ENCODE results near the gene BDP1.
"Not testable (repeated sequence)": the region's sequence is repeated elsewhere in the genome, so short reads cannot be mapped to it uniquely, and the experiment has no call there.

The BDP1 gene

DNA sequence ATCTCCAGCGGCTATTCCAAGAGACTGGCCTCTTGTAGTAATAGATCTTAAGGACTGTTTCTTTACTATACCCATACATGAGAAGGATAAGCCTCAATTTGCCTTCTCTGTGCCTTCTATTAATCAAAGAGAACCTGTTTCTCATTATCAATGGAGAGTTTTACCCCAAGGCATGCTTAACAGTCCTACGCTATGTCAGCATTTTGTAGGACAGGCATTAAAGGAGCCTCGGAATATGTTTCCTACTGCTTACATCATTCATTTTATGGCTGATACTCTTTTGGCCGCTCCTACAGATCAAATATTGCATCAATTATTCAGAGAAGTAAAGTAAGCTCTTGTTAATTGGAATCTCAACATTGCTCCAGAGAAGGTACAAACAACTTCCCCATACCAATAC lies 120.1 kb downstream of the BDP1 start:
- not testable (repeated sequence) for DNase-seq

DNA sequence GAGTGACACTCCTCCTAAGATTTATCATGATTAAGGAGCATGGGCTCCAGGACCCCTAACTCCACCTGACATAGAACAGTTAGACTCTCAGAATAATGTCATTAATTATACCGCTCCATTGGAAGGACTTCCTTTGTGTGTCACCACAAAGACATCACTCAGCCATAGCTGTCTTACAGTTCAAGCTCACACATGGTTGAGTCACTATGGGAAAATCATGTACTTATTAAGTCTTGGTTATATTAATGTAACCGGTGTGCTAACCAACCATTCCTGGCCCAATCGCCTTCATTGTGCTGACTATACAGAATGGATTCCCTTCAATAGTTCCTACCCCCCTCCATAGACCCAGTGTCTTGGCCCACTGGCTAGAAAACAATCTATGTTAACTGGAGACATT lies 120.8 kb downstream of the BDP1 start:
- no peak for DNase-seq

DNA sequence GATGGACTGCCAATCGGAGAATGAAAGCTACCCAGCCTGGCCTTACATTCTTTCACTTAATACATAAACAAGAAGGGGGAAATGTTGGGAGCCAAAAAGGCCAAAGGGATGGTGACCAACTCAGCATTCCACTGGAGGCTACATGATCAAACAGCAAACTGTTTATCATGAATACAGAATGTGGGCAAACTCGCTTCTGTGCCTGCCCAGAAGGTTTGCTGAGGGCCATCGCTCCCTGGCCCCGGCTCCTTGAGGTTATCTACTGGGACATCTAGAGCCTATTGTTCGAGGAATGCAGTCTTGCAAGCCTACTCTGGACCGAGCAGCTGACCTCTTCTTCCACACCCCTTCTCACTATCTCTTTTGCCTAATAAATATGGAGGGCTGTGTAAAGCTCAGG lies 122.4 kb downstream of the BDP1 start:
- DNase-seq: not testable (repeated sequence)

DNA sequence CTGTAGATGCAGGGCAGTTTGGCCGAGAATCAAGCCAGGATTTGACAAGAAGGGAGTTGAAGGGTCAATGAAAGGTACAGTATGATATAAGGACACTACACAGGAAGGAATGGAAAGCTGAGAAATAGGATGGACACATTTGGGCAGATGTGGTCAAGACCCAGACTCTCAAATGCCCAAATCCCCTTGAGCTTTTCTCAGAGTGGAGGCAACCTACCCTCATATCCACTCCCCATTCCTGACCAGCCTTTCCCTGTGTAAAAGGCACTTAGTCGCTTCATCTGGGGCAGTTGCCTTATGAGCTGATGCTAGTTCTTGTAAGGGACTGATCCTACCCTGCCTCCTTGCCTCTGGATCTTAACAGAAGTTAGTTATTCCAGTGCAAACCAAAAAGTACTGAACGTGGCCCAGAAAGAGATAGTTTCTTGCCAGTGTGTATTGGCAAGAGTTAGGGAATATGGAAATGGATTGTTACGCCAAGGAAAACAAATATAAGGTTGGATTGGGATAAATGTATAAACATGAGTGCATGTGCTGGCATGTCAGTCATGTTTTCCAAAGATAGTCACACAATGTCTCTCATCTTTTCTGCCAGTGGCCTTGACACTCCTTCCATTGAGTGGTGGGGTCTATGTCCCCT lies 127.6 kb downstream of the BDP1 start:
- DNase-seq: no peak

DNA sequence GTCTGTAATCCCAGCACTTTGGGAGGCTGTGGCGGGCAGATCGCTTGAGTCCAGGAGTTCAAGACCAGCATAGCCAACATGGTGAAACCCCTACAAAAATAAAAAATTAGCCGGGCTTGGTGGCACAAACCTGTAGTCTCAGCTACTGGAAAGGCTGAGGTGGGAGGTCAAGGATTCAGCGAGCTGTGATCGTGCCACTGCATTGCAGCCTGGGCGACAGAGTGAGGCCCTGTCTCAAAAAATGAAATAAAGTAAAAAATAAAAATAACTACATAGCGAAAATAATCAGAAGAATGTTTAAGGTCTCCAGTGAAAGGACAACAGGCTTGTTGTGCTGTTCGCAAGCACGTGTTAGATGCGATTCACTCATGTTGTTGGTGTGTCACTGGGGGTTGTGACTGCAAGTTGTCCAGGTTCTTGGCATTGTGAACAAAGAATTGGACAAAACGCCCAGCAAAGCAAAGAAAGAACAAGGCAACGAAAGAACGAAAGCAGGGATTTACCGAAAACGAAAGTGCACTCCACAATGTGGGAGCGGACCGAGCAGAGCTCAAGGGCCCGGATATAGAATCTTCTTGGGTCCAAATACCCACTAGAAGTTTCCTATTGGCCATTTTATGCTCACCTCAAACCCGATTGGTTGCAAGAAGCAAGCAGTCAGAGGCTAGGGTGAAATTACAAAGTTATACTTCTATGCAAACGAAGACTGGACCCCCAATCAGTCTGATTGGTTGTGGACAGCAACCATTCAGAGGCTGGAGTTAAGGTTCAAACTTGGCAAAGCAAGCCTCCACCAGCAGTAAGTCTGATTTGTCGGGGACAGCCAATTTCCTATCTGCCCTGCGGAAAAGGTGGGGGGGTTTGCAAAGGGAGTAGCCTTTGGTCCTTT lies 130.8 kb downstream of the BDP1 start:
- DNase-seq: no peak

DNA sequence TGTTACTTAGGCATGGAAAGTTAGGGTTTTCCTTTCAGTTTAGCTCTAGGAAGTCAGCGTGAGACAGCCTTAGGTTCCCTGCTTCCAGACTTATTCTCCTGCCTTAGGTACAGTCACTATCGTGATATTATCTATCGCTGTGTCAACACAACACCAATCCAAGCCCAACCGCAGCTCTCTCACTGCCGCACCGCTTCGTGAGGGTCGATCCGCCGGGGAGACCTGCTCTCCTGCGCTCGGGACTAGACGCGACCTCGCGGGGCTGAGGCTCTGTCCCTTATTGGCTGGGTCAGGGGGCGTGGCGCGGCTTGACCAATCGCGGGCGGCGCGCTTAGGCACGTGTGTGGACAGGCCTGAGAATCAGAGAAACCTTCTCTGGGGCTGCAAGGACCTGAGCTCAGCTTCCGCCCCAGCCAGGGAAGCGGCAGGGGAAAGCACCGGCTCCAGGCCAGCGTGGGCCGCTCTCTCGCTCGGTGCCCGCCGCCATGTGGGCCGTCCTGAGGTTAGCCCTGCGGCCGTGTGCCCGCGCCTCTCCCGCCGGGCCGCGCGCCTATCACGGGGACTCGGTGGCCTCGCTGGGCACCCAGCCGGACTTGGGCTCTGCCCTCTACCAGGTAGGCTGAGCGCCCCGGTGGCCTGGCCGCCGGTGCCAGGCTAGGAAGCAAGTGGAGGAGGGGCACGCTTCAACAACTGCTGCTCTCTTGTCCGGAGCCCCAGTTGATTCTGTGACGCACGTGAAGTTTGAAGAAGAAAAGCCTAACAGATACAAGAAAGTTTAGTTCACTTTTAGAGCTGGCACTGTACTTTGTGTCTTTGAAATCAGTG lies 131.7 kb downstream of the BDP1 start, which contains the start of gene MCCC2:
MCCC2 (plus strand) TSS at position 400 of the 825 bp plus-strand sequence; CDS start at position 486, 86 bp downstream.
- peak; percentile 83 to 94 for DNase-seq

DNA sequence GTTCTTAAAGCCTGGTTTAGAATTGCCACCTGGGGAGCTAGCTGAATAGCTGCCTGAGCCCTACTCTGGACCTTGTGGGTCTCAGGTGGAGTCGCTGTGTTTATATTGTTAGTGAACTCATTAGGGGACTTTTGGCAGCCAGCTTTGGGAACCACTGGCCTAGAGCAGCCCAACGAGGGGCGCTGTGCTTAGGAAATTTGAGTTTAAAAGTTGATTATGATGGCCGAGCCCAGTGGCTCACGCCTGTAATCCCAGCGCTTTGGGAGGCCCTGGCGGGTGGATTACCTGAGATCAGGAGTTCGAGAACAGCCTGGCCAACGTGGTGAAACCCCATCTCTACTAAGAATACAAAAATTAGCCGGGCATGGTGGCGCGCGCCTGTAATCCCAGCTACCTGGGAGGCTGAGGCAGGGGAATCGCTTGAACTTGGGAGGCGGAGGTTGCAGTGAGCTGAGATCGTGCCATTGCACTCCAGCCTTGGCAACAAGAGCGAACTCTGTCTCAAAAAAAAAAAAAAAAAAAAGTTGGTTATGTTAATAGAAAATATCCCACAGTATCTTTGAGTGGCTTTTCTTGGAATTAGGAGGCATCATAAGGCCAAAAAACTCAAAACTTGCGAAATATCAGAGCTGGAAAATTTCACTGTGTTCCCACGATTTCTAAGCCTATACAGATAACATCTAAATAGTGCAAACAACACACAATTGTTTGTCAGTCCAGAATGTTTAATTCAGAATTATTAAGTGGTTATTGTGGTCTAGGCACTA lies 132.5 kb downstream of the BDP1 start:
- DNase-seq: no peak

DNA sequence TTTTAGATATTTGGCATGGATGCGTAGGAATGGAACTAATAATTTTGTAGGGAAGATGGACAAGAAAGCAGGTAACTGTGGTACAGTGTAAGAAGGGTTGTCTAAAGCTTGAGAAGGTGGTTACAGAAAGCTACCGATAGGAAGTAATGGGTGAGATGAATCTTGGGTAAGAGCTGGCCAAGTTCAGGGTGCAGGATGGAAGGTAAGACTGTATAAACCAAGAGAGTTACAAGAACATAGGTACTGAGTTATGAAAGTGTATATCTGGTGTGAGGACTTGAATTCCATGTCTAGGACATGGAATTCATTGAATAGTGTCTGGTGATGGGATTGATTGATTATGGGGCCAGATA lies 133.1 kb downstream of the BDP1 start:
- DNase-seq: no peak

DNA sequence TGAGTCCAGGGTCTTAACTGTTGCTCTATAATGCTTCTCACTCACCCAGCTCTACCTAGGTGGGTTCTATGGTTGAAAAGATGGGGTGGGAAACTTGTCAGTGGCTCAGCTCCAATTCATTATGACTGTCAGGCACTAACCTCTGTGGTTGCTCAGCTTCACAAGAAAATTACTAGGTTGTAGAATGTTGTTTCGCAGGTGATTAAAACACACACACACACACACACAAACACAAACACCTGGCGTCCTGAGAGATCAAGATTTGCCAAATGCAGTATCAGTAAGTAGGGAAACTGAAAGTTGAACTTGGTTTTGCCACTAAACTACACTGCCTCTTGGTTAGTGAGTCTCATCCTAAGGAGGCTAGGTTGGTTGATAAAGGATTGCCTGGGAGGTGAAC lies 134.5 kb downstream of the BDP1 start:
- DNase-seq: no peak

DNA sequence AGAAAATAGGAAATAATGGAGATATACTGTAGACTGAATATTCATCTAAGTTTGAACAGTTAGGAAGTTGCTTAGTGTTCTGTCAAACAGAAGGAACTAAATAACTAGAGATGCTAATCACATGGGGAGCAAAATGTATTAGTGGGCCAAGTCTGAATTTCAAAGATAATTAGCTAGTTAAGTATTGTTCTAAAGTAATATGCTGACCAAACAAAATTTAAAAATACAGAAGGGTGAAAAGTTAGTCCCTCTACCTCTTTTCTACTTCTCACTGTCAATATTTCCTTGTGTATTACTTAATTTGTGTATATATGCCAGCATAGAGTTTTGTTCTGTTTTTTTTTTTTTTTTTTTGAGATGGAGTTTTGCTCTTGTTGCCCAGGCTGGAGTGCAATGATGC lies 135.6 kb downstream of the BDP1 start:
- no peak for DNase-seq

DNA sequence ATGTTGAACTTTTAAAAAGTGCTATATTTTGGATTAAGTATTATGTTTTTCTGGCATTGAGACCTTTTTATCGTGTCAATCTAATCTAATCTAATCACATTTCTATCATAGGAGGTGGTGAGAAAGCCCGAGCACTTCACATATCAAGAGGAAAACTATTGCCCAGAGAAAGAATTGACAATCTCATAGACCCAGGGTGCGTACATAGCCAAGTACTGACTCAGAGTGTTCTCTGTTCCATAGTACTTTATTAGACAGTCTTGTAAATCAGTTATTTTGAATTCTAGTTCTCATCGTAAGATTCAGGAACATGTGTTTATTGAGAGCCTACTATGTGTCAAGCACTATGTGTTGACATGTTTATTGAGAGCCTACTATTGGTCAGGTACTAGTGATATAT lies 140.7 kb downstream of the BDP1 start:
- DNase-seq: no peak

DNA sequence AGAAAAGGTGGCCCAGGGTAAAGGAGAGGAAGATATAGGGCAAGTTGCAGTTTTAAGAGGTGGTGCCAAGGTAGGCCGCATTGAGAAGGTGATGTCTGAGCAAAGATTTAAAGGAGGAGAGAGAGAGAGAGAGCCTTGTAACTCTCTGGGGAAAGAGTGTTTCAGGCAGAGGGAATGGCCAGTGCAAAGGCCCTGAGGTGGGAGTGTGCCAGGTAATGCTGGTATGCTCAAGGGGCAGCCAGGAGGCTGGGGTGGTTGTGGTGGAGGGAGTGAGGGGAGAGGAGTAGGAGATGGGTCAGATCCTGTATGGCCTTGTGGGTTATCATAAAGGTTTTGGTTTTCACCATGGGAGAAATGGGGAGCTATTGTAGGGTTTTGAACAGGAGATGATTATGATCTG lies 141.6 kb downstream of the BDP1 start:
- no peak for DNase-seq

DNA sequence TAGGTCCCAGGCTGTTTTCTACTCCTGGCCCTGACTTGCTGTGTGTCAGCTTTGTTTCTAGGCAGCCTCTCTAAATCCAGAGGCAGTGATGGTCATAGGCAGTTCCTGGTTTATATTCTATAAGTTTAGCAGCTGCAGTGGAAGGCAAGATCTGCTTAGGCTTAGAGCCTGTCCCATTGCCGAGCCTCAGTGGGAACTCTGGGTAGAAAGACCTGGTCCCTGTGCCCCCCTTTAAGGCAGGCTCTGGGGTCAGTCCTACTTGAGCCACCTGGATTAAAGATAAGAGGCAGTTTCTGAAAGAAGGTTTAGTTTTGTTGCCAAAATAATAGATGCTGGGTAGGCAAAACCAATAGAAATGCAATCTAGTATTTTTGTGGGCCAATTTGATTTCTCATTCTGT lies 145.3 kb downstream of the BDP1 start:
- no peak for DNase-seq

DNA sequence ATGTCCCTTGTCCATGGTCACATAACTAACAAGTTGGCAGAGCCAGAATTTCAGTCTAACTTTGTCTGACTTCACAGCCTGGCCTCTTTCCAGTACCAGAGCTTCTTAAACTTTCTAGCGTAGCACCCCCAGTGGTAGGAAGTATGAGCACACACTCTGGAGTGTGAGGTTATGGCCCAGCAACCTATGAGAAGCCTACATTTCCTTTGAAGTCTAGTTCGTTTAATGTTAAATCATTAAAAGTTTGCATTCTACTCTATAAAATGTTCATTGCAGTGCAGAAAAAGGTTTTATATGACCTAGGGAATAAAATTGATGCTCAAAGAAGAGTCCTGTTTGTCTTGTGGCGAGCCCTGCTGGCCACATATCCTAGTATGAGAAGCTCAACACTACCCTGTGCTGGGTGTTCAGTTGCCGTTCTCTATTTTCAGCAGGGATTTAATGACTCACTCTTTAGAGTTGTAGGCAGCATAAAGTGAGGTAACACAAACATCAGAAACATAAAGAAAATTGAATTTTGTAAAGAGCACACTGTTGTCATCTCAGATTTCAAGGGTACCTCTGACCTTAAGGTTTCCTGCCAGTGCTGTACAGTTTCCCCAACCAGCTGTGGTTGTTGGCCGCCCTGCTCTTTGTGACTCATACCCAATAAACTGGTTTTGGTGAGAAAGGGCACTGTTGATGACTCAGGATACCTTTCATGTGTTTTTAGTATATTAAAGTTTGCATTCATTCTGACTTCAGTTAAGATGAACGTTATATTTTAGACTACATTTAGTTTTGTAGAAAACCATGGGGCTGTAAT lies 146.0 kb downstream of the BDP1 start:
- DNase-seq: peak in 1 of 2 donors; percentile 5

DNA sequence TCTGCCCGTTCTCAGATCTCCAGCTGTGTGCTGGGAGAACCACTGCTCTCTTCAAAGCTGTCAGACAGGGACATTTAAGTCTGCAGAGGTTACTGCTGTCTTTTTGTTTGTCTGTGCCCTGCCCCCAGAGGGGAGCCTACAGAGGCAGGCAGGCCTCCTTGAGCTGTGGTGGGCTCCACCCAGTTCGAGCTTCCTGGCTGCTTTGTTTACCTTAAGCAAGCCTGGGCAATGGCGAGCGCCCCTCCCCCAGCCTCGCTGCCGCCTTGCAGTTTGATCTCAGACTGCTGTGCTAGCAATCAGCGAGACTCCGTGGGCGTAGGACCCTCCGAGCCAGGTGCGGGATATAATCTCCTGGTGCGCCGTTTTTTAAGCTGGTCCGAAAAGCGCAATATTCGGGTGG lies 154.5 kb downstream of the BDP1 start:
- DNase-seq: not testable (repeated sequence)

DNA sequence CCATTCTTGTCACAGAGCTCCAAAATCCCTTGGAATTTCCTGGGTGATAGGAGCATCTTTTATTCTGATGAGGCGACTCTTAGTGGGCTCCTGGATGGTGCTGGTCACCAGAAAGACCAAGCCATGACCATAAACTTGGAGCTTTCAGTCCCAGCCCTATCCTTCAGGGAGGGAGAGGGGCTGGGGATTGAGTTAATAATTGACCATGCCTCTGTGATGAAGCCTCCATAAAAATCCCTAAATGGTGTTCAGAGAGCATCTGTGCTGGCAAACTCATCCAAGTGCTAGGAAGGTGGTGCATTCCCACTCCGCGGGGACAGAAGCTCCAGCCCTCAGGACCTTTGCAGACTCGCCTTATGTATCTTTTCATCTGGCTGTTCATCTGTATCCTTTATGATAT lies 160.4 kb downstream of the BDP1 start:
- no peak for DNase-seq

All from hippocampal formation (tissue), 2 donors.